ENCODE results near the gene HSPA6.
"Not testable (repeated sequence)": the region's sequence is repeated elsewhere in the genome, so short reads cannot be mapped to it uniquely, and the experiment has no call there.

Gene HSPA6

DNA sequence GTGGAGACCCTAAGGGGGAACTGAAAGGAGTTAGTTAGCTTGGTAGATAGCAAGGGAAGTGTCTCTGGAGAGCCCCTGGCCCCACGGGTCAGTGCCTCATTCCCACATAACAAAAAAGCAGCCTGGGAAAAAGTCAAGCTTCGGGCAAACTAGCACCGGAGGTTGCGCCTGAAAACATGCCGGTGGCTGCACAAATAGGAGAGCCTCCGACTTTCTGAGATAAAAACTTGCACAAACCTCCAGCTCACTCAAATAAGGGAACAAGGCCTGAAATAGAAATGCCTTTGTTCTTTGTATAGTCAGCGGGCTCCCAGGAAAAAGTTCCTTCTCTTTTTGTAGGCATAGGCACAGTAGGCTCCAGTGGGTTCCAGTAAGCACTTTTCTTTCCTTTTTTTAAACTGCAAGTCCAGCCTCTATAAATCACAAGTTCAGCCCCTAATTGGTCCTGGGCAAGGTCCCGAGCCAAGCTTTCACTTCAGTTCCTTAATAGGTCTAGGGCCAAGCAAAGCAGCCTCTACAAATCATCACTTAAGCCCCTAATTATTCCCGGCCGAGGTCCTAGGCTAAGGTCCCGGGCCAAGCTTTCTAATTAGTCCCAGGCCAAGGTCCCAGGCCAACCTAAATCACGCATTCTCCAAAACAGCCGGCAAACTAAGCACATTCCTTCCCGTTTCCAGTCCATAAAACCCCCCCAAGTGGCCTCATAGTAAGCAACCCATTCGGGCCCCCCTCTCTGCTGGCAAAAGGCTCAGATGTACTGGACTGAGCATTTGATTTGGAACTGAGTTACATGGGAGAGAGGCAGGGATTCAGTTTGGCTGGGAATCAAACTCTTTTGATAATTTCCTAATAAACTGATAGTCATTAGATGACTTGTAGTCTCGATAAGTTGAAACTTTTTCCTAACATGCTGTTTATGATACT, 8.6 kb downstream of the HSPA6 start:
- DNase-seq (ENCODE audit: low read depth in 2 of 2): not testable (repeated sequence)

DNA sequence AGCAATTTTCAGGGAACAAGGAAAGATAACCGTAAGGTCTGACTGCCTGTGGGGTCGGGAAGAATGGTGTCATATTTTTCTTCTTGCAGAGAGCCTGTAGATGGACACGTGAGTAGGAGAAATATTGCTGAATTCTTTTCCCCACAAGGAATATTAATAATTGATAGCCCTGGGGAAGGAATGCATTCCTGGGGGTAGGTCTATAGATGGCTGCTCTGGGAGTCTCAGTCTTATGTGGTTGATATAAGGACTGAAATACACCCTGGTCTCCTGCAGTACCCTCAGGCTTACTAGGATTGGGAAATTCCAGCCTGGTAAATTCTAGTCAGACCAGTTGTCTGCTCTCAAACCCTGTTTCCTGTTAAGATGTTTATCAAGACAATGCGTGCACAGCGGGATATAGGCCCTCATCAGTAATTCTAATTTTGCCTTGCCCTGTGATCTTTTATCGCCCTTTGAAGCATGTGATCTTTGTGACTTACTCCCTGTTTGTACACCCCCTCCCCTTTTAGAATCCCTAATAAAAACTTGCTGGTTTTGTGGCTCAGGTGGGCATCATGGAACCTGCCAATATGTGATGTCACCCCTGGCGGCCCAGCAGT, 12.8 kb downstream of the HSPA6 start:
- DNase-seq (ENCODE audit: low read depth in 2 of 2): not testable (repeated sequence)

DNA sequence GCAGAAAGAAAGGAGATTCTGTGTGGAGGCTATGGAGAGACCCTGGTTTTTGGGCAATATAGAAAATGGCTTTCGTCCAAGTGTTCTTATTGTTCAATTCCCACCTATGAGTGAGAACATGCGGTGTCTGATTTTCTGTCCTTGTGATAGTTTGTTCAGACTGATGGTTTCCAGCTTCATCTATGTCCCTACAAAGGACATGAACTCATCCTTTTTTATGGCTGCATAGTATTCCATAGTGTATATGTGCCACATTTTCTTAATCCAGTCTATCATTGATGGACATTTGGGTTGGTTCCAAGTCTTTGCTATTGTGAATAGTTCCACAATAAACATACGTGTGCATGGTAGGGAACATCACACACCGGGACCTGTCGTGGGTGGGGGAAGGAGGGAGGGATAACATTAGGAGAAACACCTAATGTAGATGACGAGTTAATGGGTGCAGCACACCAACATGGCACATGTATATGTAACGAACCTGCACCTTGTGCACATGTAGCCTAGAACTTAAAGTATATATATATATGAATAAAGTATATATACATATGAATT, 14.7 kb downstream of the HSPA6 start:
- not testable (repeated sequence) for DNase-seq (ENCODE audit: low read depth in 2 of 2)

DNA sequence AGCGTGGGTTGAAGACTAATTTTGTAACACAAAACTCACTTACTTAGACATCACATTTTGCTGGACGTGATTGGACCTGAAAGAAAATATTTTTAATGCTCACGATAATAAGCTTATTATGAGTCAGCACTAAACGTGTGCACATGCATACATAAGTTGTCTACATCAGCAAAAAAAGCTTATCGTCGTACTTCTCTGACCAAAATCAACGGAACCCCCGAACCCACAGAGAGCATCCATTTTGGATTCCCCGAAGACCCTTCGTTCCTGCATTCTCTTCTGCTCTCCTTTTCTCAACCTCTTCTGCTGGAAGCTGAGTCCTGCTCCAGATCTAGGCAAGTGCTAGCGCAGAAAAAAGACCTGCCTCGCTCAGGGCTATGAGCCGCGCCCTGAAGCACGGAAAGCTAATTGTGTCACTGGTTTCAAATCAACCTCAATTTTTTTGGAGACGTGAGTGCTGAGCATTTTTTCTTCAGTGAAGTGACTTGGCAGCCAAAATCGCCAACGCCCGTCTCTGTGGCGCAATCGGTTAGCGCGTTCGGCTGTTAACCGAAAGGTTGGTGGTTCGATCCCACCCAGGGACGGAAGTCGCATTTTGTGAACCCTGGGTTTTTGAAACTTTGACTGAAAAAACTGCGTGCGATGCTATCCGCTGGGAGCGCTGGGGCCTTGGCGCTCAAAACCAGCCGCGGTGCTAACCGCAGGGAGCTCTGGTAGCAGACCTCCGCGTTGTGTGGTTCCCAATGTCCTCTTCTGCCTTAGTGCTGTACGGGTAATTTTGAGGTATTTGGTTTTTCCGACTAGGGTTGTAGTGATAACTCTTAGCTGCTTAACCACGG, 15.6 kb downstream of the HSPA6 start:
- peak; percentile 85 to 99 for DNase-seq (ENCODE audit: low read depth in 2 of 2)

DNA sequence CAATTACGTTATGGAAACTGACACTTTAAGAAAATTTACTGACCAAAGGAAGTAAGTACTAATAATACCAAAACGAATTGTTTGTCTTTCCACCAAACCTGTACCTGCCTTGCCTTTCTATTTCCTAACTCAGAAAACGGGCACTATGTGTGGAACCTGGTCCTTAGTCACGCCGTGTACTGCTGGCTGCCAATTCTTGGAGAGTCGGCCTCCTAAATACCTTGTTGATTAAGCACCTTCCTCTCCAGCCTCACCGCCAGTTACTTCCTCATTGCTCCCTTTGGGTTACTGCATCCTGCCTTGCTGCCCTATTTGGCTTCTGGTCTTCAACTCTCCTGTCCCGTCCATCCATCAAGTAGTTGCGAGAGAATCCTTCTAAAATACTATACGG, 16.2 kb downstream of the HSPA6 start:
- not testable (repeated sequence) for DNase-seq (ENCODE audit: low read depth in 2 of 2)

DNA sequence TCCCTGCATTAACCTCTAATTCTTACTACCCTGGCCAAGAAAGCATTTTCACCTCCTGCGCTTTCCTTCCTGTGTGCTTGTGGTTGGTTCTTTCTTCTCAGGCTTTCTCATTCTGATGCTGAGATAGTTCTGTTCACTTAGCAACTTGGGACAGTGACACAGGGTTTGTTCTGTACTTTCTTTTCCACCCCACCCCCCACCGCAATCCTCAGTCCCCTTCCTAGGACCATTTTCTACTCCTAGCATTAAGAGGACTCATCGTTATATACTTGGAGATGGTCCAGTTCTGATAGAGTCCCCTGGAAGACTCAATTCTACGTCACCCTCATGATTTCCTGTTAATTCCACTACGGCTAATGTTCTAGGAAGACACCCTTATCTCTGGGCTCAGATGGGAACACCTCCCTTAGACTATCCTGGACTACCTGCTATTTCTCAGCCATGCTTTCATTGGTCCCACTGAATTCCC, 17.8 kb downstream of the HSPA6 start:
- not testable (repeated sequence) for DNase-seq (ENCODE audit: low read depth in 2 of 2)

DNA sequence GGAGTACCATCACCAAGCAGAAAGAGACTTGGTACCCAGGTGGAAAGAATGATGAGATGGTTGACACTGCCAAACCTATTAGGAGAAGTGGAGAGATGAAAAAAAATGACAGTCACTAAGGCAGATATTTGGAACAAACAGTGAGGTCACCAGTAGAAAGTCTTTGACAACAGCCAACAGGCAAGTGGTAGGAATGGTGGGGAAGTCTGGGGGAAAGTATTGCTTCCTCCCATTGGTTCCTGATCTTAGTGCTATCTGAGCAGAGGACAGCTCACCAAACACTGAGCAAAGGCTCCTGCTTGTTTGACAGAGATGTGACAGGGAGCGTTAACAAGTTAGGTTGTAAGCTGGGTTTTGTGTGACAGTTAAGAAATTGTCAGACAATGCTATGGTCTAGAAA, 18.8 kb downstream of the HSPA6 start:
- not testable (repeated sequence) for DNase-seq (ENCODE audit: low read depth in 2 of 2)

DNA sequence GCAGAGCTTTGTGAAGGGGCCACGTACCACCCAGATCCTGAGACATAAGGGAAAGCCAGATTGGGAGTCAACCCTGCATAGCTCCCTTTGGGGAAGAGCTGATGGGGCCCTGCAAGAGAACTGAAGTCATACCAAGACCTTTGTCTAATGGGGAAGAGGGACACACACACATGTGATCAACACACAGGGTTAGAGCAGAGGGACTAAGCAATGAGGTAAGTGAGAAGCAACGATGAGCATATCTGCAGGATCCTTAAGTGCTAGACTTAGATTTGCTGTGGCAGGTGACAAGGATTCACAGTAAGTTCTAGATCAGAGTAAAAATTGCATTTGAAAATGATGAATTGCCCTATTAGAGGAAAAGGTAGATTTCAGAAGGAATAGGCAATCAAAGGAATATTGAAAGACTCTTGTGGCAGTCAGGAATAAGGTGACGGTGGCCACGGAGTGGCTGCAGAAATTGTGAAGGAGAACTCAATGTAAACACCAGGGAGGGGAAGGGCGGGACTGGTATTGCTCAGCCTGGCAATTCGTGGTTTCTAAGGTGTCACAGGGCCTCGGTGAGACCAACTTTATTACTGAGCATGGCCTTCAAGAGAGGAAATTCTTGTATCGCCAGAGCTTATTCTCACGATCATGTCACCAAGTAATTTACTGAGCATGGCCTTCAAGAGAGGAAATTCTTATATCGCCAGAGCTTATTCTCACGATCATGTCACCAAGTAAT, 20.8 kb downstream of the HSPA6 start:
- DNase-seq (ENCODE audit: low read depth in 2 of 2): not testable (repeated sequence)

DNA sequence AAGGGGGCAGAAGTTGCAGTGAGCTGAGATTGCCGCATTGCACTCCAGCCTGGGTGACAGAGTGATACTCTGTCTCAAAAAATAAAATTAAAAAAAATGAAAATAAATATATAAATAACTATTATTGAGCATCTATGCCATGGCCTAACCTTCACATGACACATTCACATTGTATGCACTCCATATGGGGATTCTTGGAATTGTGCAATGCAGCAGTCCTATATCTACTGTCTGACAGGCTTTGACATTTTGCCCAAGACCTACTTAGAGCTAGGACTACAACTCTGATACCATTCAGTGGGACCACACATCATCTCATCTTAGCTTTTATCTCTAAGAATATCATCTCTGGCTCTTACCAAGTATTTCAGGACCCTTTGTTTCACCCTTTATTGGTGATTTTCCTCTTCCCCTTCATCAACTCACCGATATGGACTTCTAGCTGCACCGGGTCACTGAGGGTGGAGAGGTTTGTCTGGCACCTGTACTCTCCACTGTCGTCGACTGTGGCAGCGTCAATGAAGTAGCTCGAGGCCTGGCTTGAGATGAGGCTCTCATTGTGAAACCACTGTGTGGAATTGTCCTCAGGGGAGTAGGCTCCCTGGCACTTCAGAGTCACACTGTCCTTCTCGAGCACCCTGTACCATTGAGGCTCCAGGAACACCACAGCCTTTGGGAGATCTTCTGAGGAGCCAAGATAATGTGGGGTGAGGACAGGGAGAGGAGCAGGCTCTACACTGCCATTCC, 23.8 kb downstream of the HSPA6 start:
- DNase-seq (ENCODE audit: low read depth in 2 of 2): not testable (repeated sequence)

DNA sequence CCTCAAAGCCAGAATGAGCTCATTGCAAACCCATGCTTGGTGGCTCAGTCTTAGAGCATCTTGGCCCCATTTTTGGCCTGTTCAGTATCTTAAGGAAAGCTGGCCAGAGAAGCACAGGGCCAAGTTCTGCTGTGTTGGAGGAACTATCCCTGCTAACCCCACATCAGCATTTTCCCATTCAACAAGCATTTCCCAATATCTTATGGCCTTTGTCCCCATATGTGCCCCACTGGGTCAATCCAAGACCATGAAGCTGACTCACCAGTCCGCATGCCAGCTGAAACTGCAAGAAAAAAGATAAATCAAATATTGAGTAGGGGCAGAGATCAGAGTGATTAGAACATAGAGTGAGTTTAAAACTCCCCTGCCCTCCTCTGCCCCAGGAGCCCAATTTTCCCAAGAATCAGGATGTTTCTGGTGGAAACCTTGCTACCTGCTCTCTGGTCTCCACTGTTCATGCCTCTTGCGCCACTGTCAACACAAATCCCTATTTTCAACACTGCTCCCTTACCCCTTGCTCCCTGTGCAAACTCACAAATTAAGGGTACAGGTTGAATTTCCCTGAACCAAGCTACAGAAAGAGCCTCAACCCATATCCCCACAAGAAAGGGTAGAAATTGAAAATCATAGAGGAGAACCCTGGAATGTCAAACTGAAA, 24.5 kb downstream of the HSPA6 start:
- not testable (repeated sequence) for DNase-seq (ENCODE audit: low read depth in 2 of 2)

DNA sequence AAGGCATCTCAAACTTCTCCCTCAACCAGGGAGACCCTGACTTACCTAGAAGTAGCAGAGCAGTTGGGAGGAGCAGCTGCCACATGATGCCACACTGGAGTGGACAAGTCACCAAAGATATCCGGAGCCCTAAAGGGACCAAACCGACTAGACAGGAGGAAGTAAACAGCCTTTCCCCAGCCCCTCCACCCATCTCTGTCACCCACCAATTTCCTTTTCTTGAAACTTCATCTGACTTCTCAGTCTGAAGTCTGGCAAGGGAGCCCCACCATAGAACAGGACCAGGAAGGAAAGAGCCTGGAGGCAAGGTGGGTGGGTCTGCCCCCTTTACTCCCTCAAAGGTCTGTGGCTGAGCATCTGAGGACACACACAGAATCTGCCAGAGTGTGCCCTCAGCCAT, 25.3 kb downstream of the HSPA6 start, which contains the start of gene FCGR3A:
TSS of gene FCGR3A (minus strand) at position 167 of the 400 bp plus-strand sequence. CDS start at position 85, 82 bp downstream.
- no peak for DNase-seq (ENCODE audit: low read depth in 2 of 2)

DNA sequence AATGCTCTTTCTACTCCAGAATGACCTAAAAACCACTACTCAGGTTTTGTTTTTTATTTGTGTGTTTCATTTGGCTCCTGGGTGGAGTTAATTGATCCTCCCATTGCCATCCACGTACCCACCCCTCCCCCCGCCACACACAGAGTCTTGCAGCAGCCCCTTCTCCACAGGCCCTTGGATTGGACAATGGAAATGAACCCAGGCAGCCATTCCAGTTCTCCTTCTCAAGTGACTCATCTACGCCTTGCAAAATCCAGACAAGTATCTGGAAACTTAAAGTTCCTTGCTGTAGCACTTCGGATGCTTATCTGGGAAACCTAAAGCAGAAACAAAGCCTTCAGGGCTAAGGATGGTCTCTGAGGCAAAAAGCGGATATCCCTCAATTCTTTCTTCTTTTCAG, 26.6 kb downstream of the HSPA6 start:
- DNase-seq (ENCODE audit: low read depth in 2 of 2): not testable (repeated sequence)

DNA sequence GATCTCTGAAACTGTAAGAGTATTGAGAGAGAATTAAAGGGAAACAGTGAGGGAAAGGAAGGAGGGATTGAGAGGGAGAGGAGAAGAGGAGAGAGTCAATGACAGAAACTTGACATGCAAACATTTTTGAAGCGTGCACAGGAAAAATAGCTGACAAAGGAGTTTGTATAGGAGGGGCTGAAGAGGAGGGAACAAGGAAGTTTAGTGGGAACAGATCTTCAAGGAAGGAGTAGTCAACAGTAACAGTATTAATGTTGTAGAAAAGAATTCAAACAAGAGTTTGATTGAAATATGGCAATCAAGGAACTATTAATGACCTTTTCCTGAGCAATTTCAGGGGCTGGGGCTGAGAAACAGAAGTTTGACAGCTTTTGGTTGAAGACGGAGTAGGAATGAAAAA, 29.3 kb downstream of the HSPA6 start:
- DNase-seq (ENCODE audit: low read depth in 2 of 2): not testable (repeated sequence)

DNA sequence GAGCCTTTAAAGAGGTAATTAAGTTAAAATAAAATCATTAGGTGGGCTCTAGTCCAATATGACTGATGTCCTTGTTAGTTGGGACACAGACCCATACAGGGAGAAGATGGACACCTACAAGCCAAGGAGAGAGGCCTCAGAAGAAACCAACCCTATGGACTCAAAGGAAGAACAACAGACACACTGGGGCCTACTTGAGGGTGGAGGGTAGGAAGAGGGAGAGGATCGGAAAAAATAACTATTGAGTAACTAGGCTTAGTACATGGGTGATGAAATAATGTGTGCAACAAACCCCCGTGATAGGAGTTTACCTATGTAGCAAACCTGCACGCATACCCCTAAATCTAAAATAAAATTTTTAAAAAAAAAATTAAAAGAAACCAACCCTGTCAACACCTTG, 30.0 kb downstream of the HSPA6 start:
- not testable (repeated sequence) for DNase-seq (ENCODE audit: low read depth in 2 of 2)

DNA sequence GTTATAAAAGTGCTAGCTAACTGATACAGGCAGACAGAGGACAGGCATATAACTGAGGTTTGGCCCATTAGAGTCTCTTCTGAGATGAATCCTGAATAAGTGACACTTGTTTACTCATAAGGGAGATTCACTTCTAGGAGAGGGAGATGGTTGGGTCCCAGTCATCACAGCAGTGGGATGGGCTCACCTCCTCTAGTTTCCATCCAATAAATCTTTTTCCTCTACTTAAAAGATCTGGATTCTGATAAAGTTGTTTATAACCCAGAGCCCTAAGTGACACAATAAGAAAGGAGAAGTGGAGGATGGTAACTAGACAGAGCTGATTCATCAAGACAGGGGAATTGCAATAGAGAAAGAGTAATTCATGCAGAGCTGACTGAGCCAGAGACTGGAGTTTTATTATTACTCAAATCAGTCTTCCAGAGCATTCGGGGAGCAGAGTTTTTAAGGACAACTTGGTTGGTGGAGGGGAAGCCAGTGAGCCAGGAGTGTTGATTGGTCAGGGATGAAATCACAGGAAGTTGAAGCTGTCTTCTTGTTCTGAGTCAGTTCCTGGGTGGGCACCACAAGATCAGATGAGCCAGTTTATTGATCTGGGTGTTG, 30.6 kb downstream of the HSPA6 start:
- DNase-seq (ENCODE audit: low read depth in 2 of 2): not testable (repeated sequence)

DNA sequence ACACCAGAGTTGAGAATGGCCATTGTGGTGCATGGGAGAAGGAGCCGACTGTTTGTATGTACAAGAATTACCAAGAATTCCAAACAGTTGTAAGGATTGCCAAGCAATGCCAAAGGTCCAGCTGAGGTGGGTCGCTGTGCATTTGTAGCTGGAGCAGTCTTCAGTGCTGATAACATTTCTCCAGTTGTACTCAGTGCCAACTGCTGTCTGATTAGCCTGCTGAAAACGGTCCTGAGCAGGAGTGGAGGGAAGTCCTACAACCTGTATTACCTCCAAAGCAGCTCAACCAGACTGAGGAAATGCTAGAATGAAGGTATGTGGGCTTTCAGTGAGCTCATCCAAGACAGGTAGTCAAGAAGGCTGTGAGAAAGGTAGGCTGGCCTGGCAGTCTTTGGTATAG, 31.8 kb downstream of the HSPA6 start:
- not testable (repeated sequence) for DNase-seq (ENCODE audit: low read depth in 2 of 2)

DNA sequence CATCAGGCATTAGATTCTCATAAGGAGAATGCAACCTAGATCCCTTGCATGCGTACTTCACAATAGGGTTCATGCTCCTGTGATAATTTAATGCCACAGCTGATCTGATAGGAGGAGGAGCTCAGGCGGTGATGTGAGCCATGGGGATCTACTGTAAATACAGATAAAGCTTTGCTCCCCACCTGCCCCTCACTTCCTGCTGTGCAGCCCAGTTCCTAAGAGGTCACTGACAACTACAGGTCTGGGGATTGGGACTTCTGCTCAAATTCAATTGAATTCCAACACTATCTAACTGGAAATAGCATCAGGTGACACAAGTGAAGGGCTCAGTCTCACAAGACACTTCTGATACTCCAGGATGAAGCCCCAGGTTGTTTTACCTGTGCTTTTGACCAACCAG, 32.6 kb downstream of the HSPA6 start:
- not testable (repeated sequence) for DNase-seq (ENCODE audit: low read depth in 2 of 2)

DNA sequence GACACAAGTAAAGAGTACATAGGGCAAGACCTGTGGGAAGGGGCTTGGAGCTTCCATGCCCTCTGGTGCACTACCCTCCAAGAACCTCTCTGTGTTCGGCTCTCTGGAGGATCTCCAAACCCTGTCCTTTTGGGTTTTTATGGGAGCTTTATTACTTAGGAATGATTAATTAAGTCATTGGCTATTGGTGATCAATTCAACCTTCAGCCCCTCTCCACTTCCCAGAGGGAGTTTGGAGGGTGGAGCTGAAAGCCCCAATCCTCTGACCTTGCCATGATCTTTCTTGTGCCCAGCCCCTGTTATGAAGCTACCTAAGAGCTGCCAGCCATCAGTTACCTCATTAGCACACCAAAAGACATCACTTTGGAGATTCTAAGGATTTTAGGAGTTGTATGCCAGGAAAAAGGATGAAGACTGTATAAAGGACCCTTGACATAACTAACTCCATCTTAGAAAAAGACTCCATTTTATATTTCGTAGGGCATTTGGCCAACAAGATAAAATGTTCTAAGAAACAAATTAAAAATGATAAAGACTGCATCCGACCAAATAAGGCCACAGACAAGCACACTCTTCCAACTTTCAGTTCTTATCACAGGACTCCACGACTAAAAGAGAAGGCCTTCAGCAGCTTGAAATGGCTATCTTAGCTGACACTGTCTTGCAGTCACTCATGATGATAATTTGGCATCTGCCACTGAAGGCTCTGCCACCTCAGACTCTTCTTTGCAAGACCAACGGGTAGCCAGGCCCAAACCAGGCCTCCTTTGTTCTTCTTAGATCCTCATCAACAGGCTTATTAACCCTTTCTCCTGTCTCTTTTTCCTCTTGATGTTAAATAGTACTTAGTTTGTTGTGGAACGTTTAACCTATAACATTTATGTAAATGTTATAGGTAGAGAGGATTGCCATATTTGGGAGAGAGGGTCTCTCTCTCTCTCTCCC, 33.4 kb downstream of the HSPA6 start:
- not testable (repeated sequence) for DNase-seq (ENCODE audit: low read depth in 2 of 2)
